H1 (cell line): ENCODE measurements around the gene CCL25. TPM values are rescaled to one million over a fixed set of nuclear protein-coding genes. Genes with fewer than 3 reads are reported as not detected.

Experiments used
- BACH1 ChIP-seq: IDR thresholded peaks from 2 replicates; pipeline ENCODE4 v1.6.1; 2012; ENCODE audit warnings: low read length, improper control_type of control experiment
- BRCA1 ChIP-seq: IDR thresholded peaks from 2 replicates; pipeline ENCODE4 v1.6.1; 2012; ENCODE audit warnings: low read depth, low read length, improper control_type of control experiment
- CTBP2 ChIP-seq: IDR thresholded peaks from 2 replicates; pipeline ENCODE4 v1.7.0; 2011; ENCODE audit warnings: borderline replicate concordance, mild to moderate bottlenecking, moderate library complexity, mixed read lengths, low read length; ENCODE audit not compliant: insufficient read depth, insufficient read length
- MAFK ChIP-seq: IDR thresholded peaks from 2 replicates; pipeline ENCODE4 v1.6.1; 2012; ENCODE audit warnings: low read depth, mild to moderate bottlenecking, improper control_type of control experiment, low read length
- POLR2A ChIP-seq, 2 experiments: IDR thresholded peaks; 1 replicate in 1 of 2; 2 replicates in 1 of 2; pipeline ENCODE4 v1.6.1; 2011; ENCODE audit warnings: low read depth in 2 of 2, low read length in 2 of 2, mild to moderate bottlenecking in 2 of 2; ENCODE audit errors: control extremely low read depth in 1 of 2
- RFX5 ChIP-seq: IDR thresholded peaks from 2 replicates; pipeline ENCODE4 v1.6.1; 2011; ENCODE audit warnings: low read depth, low read length, improper control_type of control experiment, borderline replicate concordance
- ZNF274 ChIP-seq: IDR thresholded peaks from 2 replicates; pipeline ENCODE4 v1.7.0; 2012; ENCODE audit warnings: low read length, borderline replicate concordance; ENCODE audit errors: extremely low read depth
- polyA plus RNA-seq, 7 experiments: library from polyadenylated mRNA; depleted of rRNA in 3 of 7; stranded (reverse) in 5 of 7; unstranded in 2 of 7; fragments of >200 nt in 5 of 7; fragments of 200-250 nt in 2 of 7; gene quantifications; 1 replicate in 5 of 7; 2 replicates in 1 of 7; 4 replicates in 1 of 7; pipeline versions ENCODE4 v1.2.1 to v1.2.3, GENCODE V29; 2011 to 2013; ENCODE audit warnings: missing spikeins in 2 of 7, mixed read lengths in 2 of 7
- total RNA-seq: library from RNA; stranded (reverse); fragmentation: NEBNext Ultra II Directional; extraction: Animal tissue kit (Norgen Biotek cat#: 25700); gene quantifications from 2 replicates; pipeline ENCODE4 v1.2.1, GENCODE V29; 2021
- TF ChIP-seq, protein P1 (sequence below): IDR thresholded peaks from 2 replicates; pipeline ENCODE4 v1.6.1; 2012; ENCODE audit warnings: inconsistent platforms

CCL25 gene
- total and polyA plus RNA-seq, 2 of the 8 experiments (the other 6 are each of a cell fraction or from before 2014, with no cell fraction given), result 0.59 TPM; not detected in 1

DNA sequence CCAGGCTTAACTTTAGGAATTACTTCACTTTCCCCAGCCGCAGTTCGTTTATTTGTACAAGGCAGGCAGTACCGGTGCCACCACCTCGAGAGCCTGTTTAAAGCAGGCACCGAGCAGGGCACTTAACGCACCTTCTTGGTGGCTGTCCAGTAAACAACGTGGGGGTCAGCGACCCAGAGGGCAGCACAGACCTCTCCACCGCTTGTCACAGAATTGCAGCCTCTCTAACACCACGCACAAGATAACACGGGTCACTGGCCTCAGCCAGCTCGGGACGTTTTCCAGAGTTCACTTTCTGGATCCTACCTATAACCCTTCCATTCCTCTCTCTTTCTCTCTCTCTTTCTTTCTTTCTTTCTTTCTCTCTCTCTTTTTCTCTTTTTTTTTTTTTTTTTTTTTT, 30.3 kb upstream of the CCL25 start (continued):
- TF ChIP-seq, protein P1, sequence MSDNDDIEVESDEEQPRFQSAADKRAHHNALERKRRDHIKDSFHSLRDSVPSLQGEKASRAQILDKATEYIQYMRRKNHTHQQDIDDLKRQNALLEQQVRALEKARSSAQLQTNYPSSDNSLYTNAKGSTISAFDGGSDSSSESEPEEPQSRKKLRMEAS, result no peak
- TF ChIP-seq BACH1 (no peak), POLR2A (IDR thresholded peaks at IDR 0.05; ENCODE audit: control extremely low read depth in 1 of 2, low read depth in 2 of 2, low read length in 2 of 2) (no peak), CTBP2 (no peak), ZNF274 (no peak), MAFK (no peak), RFX5 (no peak), BRCA1 (no peak)
- TF ChIP-seq, all 59 proteins: peak for 0
